SU-DHL-6 (cell line): ENCODE data around the gene FKBP11.

Source experiments
- EZH2phosphoT487 ChIP-seq: fragments of 200-600 bp; sonication (generic), shearing (Covaris generic); conservative IDR thresholded peaks from 2 replicates; pipeline ENCODE4 v1.6.1; 2018; ENCODE audit warnings: mild to moderate bottlenecking, antibody characterized with exemption, low read length, moderate library complexity, mixed read lengths
- TF ChIP-seq, protein P1 (sequence below): fragments of 200-600 bp; sonication (generic); IDR thresholded peaks from one replicate; pipeline ENCODE4 v1.5.1; 2017; ENCODE audit warnings: antibody characterized with exemption, mild to moderate bottlenecking, low read length, moderate library complexity; ENCODE audit not compliant: insufficient read depth, poor library complexity, severe bottlenecking

DNA sequence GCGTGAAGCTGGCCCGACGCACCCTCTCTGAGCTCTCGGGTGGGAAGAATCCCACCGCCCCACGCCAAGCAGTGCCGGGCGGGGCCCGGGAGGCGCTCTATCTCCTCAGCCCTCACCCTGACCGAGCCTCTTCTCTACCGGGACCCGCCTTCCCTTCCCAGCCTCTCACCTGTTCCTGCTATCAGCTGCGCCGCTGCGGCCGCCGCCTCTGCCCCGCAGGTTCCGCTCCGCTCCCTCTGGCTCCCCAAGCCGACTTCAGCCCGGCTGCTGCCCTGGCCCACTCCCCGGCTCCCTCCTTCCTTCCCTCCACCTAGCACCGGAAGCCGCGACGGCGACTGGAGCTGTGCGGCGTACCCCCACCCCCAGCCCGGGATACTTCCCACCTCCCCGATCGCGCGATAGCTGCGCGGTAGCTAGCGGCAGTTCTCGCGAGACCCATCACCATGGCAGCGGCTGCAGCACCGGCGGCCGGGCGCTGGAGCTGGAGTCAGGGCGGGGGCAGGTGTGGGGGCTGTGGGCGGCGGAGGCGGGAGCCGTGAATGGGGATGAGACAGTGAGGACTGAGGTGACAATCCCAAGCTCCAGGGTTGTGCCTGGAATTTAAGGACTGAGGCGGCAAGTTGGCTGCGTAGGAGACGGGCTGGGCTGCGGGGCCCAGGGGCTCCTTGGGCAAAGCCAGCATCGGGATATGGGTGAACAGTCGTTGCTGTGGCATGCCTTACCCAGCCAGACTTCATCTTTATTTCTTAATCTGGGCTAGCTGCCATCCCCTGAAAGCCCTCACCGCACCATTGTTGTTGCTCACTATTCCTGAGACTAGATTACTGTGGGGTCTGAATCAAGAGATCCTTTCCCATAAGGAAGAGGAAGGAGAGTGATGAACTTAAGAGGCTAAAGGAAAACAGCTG is 32.1 kb upstream of the FKBP11 start, which contains the start of gene ARF3:
- TF ChIP-seq, protein P1, sequence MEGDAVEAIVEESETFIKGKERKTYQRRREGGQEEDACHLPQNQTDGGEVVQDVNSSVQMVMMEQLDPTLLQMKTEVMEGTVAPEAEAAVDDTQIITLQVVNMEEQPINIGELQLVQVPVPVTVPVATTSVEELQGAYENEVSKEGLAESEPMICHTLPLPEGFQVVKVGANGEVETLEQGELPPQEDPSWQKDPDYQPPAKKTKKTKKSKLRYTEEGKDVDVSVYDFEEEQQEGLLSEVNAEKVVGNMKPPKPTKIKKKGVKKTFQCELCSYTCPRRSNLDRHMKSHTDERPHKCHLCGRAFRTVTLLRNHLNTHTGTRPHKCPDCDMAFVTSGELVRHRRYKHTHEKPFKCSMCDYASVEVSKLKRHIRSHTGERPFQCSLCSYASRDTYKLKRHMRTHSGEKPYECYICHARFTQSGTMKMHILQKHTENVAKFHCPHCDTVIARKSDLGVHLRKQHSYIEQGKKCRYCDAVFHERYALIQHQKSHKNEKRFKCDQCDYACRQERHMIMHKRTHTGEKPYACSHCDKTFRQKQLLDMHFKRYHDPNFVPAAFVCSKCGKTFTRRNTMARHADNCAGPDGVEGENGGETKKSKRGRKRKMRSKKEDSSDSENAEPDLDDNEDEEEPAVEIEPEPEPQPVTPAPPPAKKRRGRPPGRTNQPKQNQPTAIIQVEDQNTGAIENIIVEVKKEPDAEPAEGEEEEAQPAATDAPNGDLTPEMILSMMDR, result no peak
- TF ChIP-seq EZH2phosphoT487, result no peak
